ENCODE data around the gene ANTXR1. TPM values are rescaled to one million over a fixed set of nuclear protein-coding genes. Genes with fewer than 3 reads are reported as not detected.

ANTXR1 gene
- polyA plus RNA-seq, 1 experiment: 87.1 TPM

DNA sequence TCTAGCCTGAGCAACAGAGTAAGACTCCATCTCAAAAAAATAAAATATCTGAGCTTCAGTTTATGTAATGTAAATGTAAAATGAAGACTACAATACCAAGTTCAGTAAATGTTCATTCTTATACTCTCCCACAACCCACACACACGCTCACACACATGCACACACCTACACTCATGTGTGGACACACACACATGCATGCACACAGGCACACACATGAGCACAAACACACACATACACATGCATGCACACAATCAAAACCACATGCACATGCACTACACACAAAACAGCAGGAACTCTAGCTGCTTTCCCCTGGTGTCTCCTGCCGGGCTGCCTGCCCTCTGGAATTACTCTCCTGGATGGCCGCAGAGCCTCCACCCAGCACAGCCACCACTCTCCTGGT is 283.4 kb downstream of the ANTXR1 start:
- ChIA-PET POLR2A (no interaction called here), CTCF (no interaction called here)
- Histone ChIP-seq H3K36me3 (ENCODE audit: control insufficient read depth, insufficient read depth, low read length) (no peaks in the 10 kb centered on the region), H3K27me3 (ENCODE audit: control insufficient read depth, insufficient read depth, low read length) (no peaks in the 10 kb centered on the region), H3K4me3 (ENCODE audit: low read depth, low read length) (no peak overlapping the region)
- no peak for TF ChIP-seq CTCF (IDR thresholded peaks at IDR 0.05; ENCODE audit: insufficient read depth, low read depth, low read length)
- no peak for DNase-seq (ENCODE audit: low read depth)

DNA sequence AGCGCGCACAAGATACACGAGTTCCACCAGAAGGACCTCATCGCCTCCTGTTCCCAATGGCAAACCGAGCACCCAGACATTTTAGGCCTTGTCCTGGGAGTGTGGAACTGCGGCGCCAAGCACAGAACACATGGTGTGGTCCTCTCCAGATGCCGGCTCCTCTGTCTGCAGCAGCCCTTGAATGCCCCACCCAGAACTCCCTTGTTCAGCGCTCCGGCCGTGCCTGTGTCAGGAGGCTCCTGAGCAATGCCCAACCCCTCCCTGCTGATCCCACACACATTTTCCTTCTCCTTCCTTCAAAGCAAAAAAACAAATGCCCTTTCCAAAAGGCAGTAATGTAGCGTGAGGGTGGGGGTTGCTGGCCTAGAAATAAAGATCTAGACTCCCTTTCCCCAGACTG is 284.2 kb downstream of the ANTXR1 start:
- POLR2A ChIA-PET: no interaction called here
- no peak overlapping the region for H3K4me3 ChIP-seq (ENCODE audit: low read depth, low read length)
- no peak for DNase-seq (ENCODE audit: low read depth)

GRCh38 chr2:69298261-69298660 is 285.3 kb downstream of the ANTXR1 start:
- H3K4me3 ChIP-seq (ENCODE audit: low read depth, low read length): no peak overlapping the region
- TF ChIP-seq CTCF (IDR thresholded peaks at IDR 0.05; ENCODE audit: insufficient read depth, low read depth, low read length): 0 out of 2 replicates have a peak, but pooled peaks have one; percentile 7
- H3K27me3 ChIP-seq (ENCODE audit: control insufficient read depth, insufficient read depth, low read length): no peaks in the 10 kb centered on the region
- POLR2A ChIA-PET: interaction anchor here (0.6 kb wide), 1 partner anchor 615 kb away, joined by 4 read pairs; no protein-coding TSS in a partner anchor
- CTCF ChIA-PET: interaction anchor here (0.9 to 1.6 kb wide), 5 partner anchors 10 to 355 kb away, joined by 3 to 7 read pairs (median 3); no protein-coding TSS in a partner anchor
- no peaks in the 10 kb centered on the region for H3K36me3 ChIP-seq (ENCODE audit: control insufficient read depth, insufficient read depth, low read length)
- peak; percentile 78 for DNase-seq (ENCODE audit: low read depth)

More for the DNA sequence above, 284.2 kb downstream of the ANTXR1 start:
- no peaks in the 10 kb centered on the region for H3K27me3 ChIP-seq (ENCODE audit: control insufficient read depth, insufficient read depth, low read length)
- H3K36me3 ChIP-seq (ENCODE audit: control insufficient read depth, insufficient read depth, low read length): no peaks in the 10 kb centered on the region
- TF ChIP-seq CTCF (IDR thresholded peaks at IDR 0.05; ENCODE audit: insufficient read depth, low read depth, low read length): no peak
- CTCF ChIA-PET: no interaction called here

- no peak for TF ChIP-seq CTCF (IDR thresholded peaks at IDR 0.05; ENCODE audit: insufficient read depth, low read depth, low read length)
- Histone ChIP-seq H3K36me3 (ENCODE audit: control insufficient read depth, insufficient read depth, low read length) (no peaks in the 10 kb centered on the region), H3K4me3 (ENCODE audit: low read depth, low read length) (no peak overlapping the region), H3K27me3 (ENCODE audit: control insufficient read depth, insufficient read depth, low read length) (no peaks in the 10 kb centered on the region)
- POLR2A ChIA-PET: interaction anchor here (0.6 kb wide), 1 partner anchor 615 kb away, joined by 4 read pairs; no protein-coding TSS in a partner anchor
- no peak for DNase-seq (ENCODE audit: low read depth)
- CTCF ChIA-PET: interaction anchor here (0.6 to 1.6 kb wide), 7 partner anchors 9 to 355 kb away, joined by 3 to 7 read pairs (median 3); no protein-coding TSS in a partner anchor
Measured at GRCh38 chr2:69298862-69299261, 285.9 kb downstream of the ANTXR1 start.

Small RNA genes within 50 kb of the gene (small RNA-seq; reads per million reads assigned to genes)
- gene MIR3126 (ENCODE audit: insufficient read length, low read depth, low replicate concordance) (1.9 reads per million), gene RNA5SP96 (ENCODE audit: insufficient read length, low read depth, low replicate concordance) (not detected), gene RNU6-1216P (ENCODE audit: insufficient read length, low read depth, low replicate concordance) (not detected)

Other genes with a start within 250 kb of the ANTXR1 start
- gene BMP10, start 141.8 kb upstream of the ANTXR1 start, polyA plus RNA-seq (2011; rRNA removed): not detected in 2 replicates
- gene GKN2, start 60.3 kb upstream of the ANTXR1 start, polyA plus RNA-seq (2011; rRNA removed): not detected in 2 replicates
- not detected in 2 replicates for gene GKN1, start 38.5 kb upstream of the ANTXR1 start, polyA plus RNA-seq (2011; rRNA removed)

Measured in BJ (cell line).